ENCODE results near the gene KLF6.
A peak's percentile ranks its signal among the peaks of the same experiment; 100 is the strongest.

KLF6 gene

GRCh38 chr10:3785851-3786271 is 852 bp upstream of the KLF6 start:
- H3K4me3 ChIP-seq (ENCODE audit: low read depth, low read length): peak overlapping the region; percentile 52
- in situ Hi-C loops (cut with HindIII; ENCODE audit: low sequenced_read_pairs): loop anchor here (25.0 kb wide), 1 partner anchor 976 kb away; no protein-coding TSS in a partner anchor
- no peak for DNase-seq (ENCODE audit: low read depth)
- no peak for TF ChIP-seq CTCF (IDR thresholded peaks at IDR 0.05; ENCODE audit: low read depth, low read length, missing control alignments)

GRCh38 chr10:3785251-3785850 is 342 bp upstream of the KLF6 start:
- no peak for TF ChIP-seq CTCF (IDR thresholded peaks at IDR 0.05; ENCODE audit: low read depth, low read length, missing control alignments)

GRCh38 chr10:3783682-3784432 is 1.2 kb downstream of the KLF6 start:
- no peak for TF ChIP-seq CTCF (IDR thresholded peaks at IDR 0.05; ENCODE audit: low read depth, low read length, missing control alignments)
- H3K4me3 ChIP-seq (ENCODE audit: low read depth, low read length): peak overlapping the region; percentile 80
- DNase-seq (ENCODE audit: low read depth): no peak
- in situ Hi-C loops (cut with HindIII; ENCODE audit: low sequenced_read_pairs): loop anchor here (25.0 kb wide), 1 partner anchor 978 kb away; no protein-coding TSS in a partner anchor

More at GRCh38 chr10:3785251-3785850, 342 bp upstream of the KLF6 start:
- in situ Hi-C loops (cut with HindIII; ENCODE audit: low sequenced_read_pairs): loop anchor here (25.0 kb wide), 1 partner anchor 977 kb away; no protein-coding TSS in a partner anchor
- peak overlapping the region; percentile 80 for H3K4me3 ChIP-seq (ENCODE audit: low read depth, low read length)
- peak; percentile 95 for DNase-seq (ENCODE audit: low read depth)

GRCh38 chr10:3783316-3783681 is 1.7 kb downstream of the KLF6 start:
- no peak for DNase-seq (ENCODE audit: low read depth)
- in situ Hi-C loops (cut with HindIII; ENCODE audit: low sequenced_read_pairs): loop anchor here (25.0 kb wide), 1 partner anchor 979 kb away; no protein-coding TSS in a partner anchor
- peak overlapping the region; percentile 80 for H3K4me3 ChIP-seq (ENCODE audit: low read depth, low read length)
- no peak for TF ChIP-seq CTCF (IDR thresholded peaks at IDR 0.05; ENCODE audit: low read depth, low read length, missing control alignments)

- no peak for DNase-seq (ENCODE audit: low read depth)
- H3K4me3 ChIP-seq (ENCODE audit: low read depth, low read length): peak overlapping the region; percentile 80
- in situ Hi-C loops (cut with HindIII; ENCODE audit: low sequenced_read_pairs): loop anchor here (25.0 kb wide), 1 partner anchor 980 kb away; no protein-coding TSS in a partner anchor
- no peak for TF ChIP-seq CTCF (IDR thresholded peaks at IDR 0.05; ENCODE audit: low read depth, low read length, missing control alignments)
Measured at GRCh38 chr10:3782451-3783315, 2.3 kb downstream of the KLF6 start.

- H3K4me3 ChIP-seq (ENCODE audit: low read depth, low read length): peak overlapping the region; percentile 80
- in situ Hi-C loops (cut with HindIII; ENCODE audit: low sequenced_read_pairs): loop anchor here (25.0 kb wide), 1 partner anchor 980 kb away; no protein-coding TSS in a partner anchor
- no peak for TF ChIP-seq CTCF (IDR thresholded peaks at IDR 0.05; ENCODE audit: low read depth, low read length, missing control alignments)
- DNase-seq (ENCODE audit: low read depth): no peak
Measured at GRCh38 chr10:3782146-3782450, 2.9 kb downstream of the KLF6 start.

Data from astrocyte of the cerebellum (primary cell).